Naive thymus-derived CD4-positive, alpha-beta T cell (primary cell): ENCODE data around the gene PEMT. TPM values are rescaled to one million over a fixed set of nuclear protein-coding genes. Genes with fewer than 3 reads are reported as not detected.
"Not testable (repeated sequence)": the region's sequence is repeated elsewhere in the genome, so short reads cannot be mapped to it uniquely, and the experiment has no call there.

ENCODE experiments used
- ATAC-seq: fragments of 150-1000 bp; cut with Tn5 transposase; 2 replicates; pipeline ENCODE4 v1.10.0; 2021; ENCODE audit warnings: mild to moderate bottlenecking, moderate library complexity
- CTCF ChIA-PET: fragments of 350-600 bp; sonication (Branson Sonifier 250); formaldehyde crosslinking; loops from one replicate; lab custom pipeline; 2021; ENCODE audit warnings: antibody characterized with exemption; lab: Charles Lee
- POLR2A ChIA-PET: fragments of 350-600 bp; sonication (Branson Sonifier 250); formaldehyde crosslinking; loops from one replicate; lab custom pipeline; 2021; ENCODE audit warnings: antibody characterized with exemption, inconsistent platforms; lab: Charles Lee
- DNase-seq, 9 donors: peaks; one replicate each; pipeline versions ENCODE4 v3.0.0 to v3.0.0-alpha.2; 2020 to 2022; ENCODE audit warnings: mixed read lengths in 1 of 9
- H3K27ac ChIP-seq: one replicate; pipeline ENCODE4 v1.7.0; 2013; ENCODE audit warnings: mild to moderate bottlenecking, low read depth, low read length, moderate library complexity
- H3K27me3 ChIP-seq, 2 donors: one replicate each; pipeline ENCODE4 v1.7.0; 2013; ENCODE audit warnings: low read length in 2 of 2, mild to moderate bottlenecking in 2 of 2, moderate library complexity in 2 of 2; ENCODE audit not compliant: control insufficient read depth in 2 of 2, insufficient read depth in 2 of 2
- H3K36me3 ChIP-seq, 3 experiments: 1 replicate in 2 of 3; 2 replicates in 1 of 3; pipeline ENCODE4 v1.7.0; 2013; ENCODE audit warnings: low read length in 3 of 3, mild to moderate bottlenecking in 3 of 3, moderate library complexity in 1 of 3; ENCODE audit not compliant: insufficient read depth in 3 of 3, control insufficient read depth in 2 of 3
- H3K4me1 ChIP-seq, 2 donors: one replicate each; pipeline ENCODE4 v1.7.0; 2013; ENCODE audit warnings: low read length in 2 of 2, mild to moderate bottlenecking in 2 of 2, moderate library complexity in 1 of 2; ENCODE audit not compliant: control insufficient read depth in 2 of 2, insufficient read depth in 2 of 2
- H3K4me3 ChIP-seq: 2 replicates; pipeline ENCODE4 v1.7.0; 2013; ENCODE audit warnings: mild to moderate bottlenecking, low read length
- H3K9me3 ChIP-seq, 3 experiments: 1 replicate in 2 of 3; 2 replicates in 1 of 3; pipeline ENCODE4 v1.7.0; 2013; ENCODE audit warnings: low read length in 3 of 3; ENCODE audit not compliant: control insufficient read depth in 2 of 3
- H3K27ac Mint-ChIP-seq, 9 donors: one replicate each; pipeline ENCODE4 v1.8.0; 2020 to 2022; ENCODE audit warnings: mixed read lengths in 9 of 9, mild to moderate bottlenecking in 8 of 9, moderate library complexity in 5 of 9, inconsistent platforms in 2 of 9
- H3K27me3 Mint-ChIP-seq, 5 donors: one replicate each; pipeline ENCODE4 v1.8.0; 2021 to 2022; ENCODE audit warnings: mixed read lengths in 5 of 5, mild to moderate bottlenecking in 1 of 5
- H3K36me3 Mint-ChIP-seq, 5 donors: one replicate each; pipeline ENCODE4 v1.8.0; 2020 to 2022; ENCODE audit warnings: mixed read lengths in 5 of 5, mild to moderate bottlenecking in 3 of 5, inconsistent platforms in 1 of 5
- H3K4me1 Mint-ChIP-seq, 7 donors: one replicate each; pipeline ENCODE4 v1.8.0; 2020 to 2022; ENCODE audit warnings: mixed read lengths in 7 of 7, mild to moderate bottlenecking in 3 of 7, inconsistent platforms in 1 of 7
- H3K4me3 Mint-ChIP-seq, 10 donors: one replicate each; pipeline ENCODE4 v1.8.0; 2020 to 2022; ENCODE audit warnings: mild to moderate bottlenecking in 10 of 10, mixed read lengths in 10 of 10, moderate library complexity in 6 of 10, inconsistent platforms in 2 of 10
- H3K9me3 Mint-ChIP-seq, 11 donors: one replicate each; pipeline ENCODE4 v1.8.0; 2020 to 2022; ENCODE audit warnings: mixed read lengths in 11 of 11, mild to moderate bottlenecking in 4 of 11, inconsistent platforms in 1 of 11, moderate library complexity in 1 of 11
- intact Hi-C, 2 donors: fragments of 100-400 bp; cut with micrococcal nuclease; formaldehyde crosslinking; loops; one replicate each; pipeline ENCODE4 v1.15.1; 2023
- polyA plus RNA-seq, 2 donors: library from polyadenylated mRNA; unstranded; fragments of 300-500 nt; fragmentation: Illumina TruSeq; gene quantifications; one replicate each; pipeline ENCODE4 v1.2.3, GENCODE V29; 2021
- total RNA-seq, 6 experiments: library from RNA in 5 of 6; stranded (reverse) in 5 of 6; gene quantifications; 1 replicate in 5 of 6; 2 replicates in 1 of 6; pipeline ENCODE4 v1.2.3 and lab custom pipeline; 2021 to 2026

PEMT gene
- total and polyA plus RNA-seq, 7 experiments from 2014 or later, result 9.5 to 34.1 (median 12.3) TPM

- ATAC-seq, result no peak
- H3K4me3 ChIP-seq, result no peak overlapping the region
- peaks cover 7 to 19% (median 9%) of the 10 kb centered on the region in 5 donors for H3K36me3 Mint-ChIP-seq
- H3K4me1 ChIP-seq, result peaks cover 3 to 11% of the 10 kb centered on the region in 2 donors
- peaks cover 13 to 23% (median 16%) of the 10 kb centered on the region in 7 donors for H3K4me1 Mint-ChIP-seq
- no peaks in the 10 kb centered on the region for H3K27me3 ChIP-seq
- ChIA-PET POLR2A (no interaction called here), CTCF (no interaction called here)
- H3K27ac Mint-ChIP-seq, result peak overlapping the region in 1 of 9 donors; percentile 16
- no peak for DNase-seq
- H3K9me3 ChIP-seq, result no peaks in the 10 kb centered on the region
- intact Hi-C loops, result loop anchor here in 1 of 2 donors (10.0 kb wide), 1 partner anchor 72 kb away; no protein-coding TSS in a partner anchor
- H3K4me3 Mint-ChIP-seq, result no peak overlapping the region
- H3K9me3 Mint-ChIP-seq, result peaks cover 0 to 1% (median 0%) of the 10 kb centered on the region in 11 donors
- H3K27me3 Mint-ChIP-seq, result peaks cover 4 to 24% (median 6%) of the 10 kb centered on the region in 5 donors
- no peak overlapping the region for H3K27ac ChIP-seq
- H3K36me3 ChIP-seq, result peaks cover 0 to 26% (median 0%) of the 10 kb centered on the region in 3 experiments
These were observed 98.9 kb downstream of the PEMT start for GRCh38 chr17:17492571-17492970.

GRCh38 chr17:17492085-17492484, 99.4 kb downstream of the PEMT start:
- no peak overlapping the region for H3K27ac Mint-ChIP-seq
- peaks cover 0 to 1% (median 0%) of the 10 kb centered on the region in 11 donors for H3K9me3 Mint-ChIP-seq
- ChIA-PET POLR2A (no interaction called here), CTCF (no interaction called here)
- Histone ChIP-seq H3K4me3 (no peak overlapping the region), H3K27me3 (no peaks in the 10 kb centered on the region), H3K27ac (no peak overlapping the region), H3K9me3 (no peaks in the 10 kb centered on the region), H3K4me1 (peaks cover 0 to 8% of the 10 kb centered on the region in 2 donors), H3K36me3 (peaks cover 0 to 29% (median 0%) of the 10 kb centered on the region in 3 experiments)
- intact Hi-C loops, result loop anchor here in 1 of 2 donors (10.0 kb wide), 1 partner anchor 73 kb away; no protein-coding TSS in a partner anchor
- no peak for DNase-seq
- peaks cover 14 to 28% (median 18%) of the 10 kb centered on the region in 7 donors for H3K4me1 Mint-ChIP-seq
- peaks cover 4 to 22% (median 6%) of the 10 kb centered on the region in 5 donors for H3K27me3 Mint-ChIP-seq
- ATAC-seq, result no peak
- no peak overlapping the region for H3K4me3 Mint-ChIP-seq
- peaks cover 9 to 24% (median 13%) of the 10 kb centered on the region in 5 donors for H3K36me3 Mint-ChIP-seq

GRCh38 chr17:17491546-17491988, 99.9 kb downstream of the PEMT start:
- peaks cover 0 to 1% (median 0%) of the 10 kb centered on the region in 11 donors for H3K9me3 Mint-ChIP-seq
- no peak overlapping the region for H3K27ac Mint-ChIP-seq
- H3K9me3 ChIP-seq, result no peaks in the 10 kb centered on the region
- no peak overlapping the region for H3K4me3 Mint-ChIP-seq
- intact Hi-C loops, result loop anchor here in 1 of 2 donors (10.0 kb wide), 1 partner anchor 73 kb away; no protein-coding TSS in a partner anchor
- no peaks in the 10 kb centered on the region for H3K27me3 ChIP-seq
- H3K27ac ChIP-seq, result no peak overlapping the region
- peaks cover 17 to 32% (median 19%) of the 10 kb centered on the region in 7 donors for H3K4me1 Mint-ChIP-seq
- H3K4me1 ChIP-seq, result peaks cover 0 to 5% of the 10 kb centered on the region in 2 donors
- no peak overlapping the region for H3K4me3 ChIP-seq
- CTCF ChIA-PET, result interaction anchor here (1.1 kb wide), 1 partner anchor 137 kb away, joined by 3 read pairs; no protein-coding TSS in a partner anchor
- POLR2A ChIA-PET, result no interaction called here
- DNase-seq (no peak), ATAC-seq (no peak)
- H3K36me3 Mint-ChIP-seq, result peaks cover 13 to 28% (median 14%) of the 10 kb centered on the region in 5 donors
- peaks cover 0 to 29% (median 0%) of the 10 kb centered on the region in 3 experiments for H3K36me3 ChIP-seq
- H3K27me3 Mint-ChIP-seq, result peaks cover 4 to 22% (median 6%) of the 10 kb centered on the region in 5 donors

GRCh38 chr17:17491031-17491471, 100.5 kb downstream of the PEMT start:
- ChIA-PET CTCF (interaction anchor here (0.9 to 1.1 kb wide), 2 partner anchors 136 to 151 kb away, joined by 3 read pairs; no protein-coding TSS in a partner anchor), POLR2A (no interaction called here)
- H3K4me3 ChIP-seq, result no peak overlapping the region
- intact Hi-C loops, result loop anchor here in 1 of 2 donors (10.0 kb wide), 1 partner anchor 74 kb away; no protein-coding TSS in a partner anchor
- H3K4me1 ChIP-seq, result peaks cover 0 to 5% of the 10 kb centered on the region in 2 donors
- H3K27ac ChIP-seq, result no peak overlapping the region
- Mint-ChIP-seq H3K36me3 (peaks cover 13 to 28% (median 14%) of the 10 kb centered on the region in 5 donors), H3K4me3 (no peak overlapping the region), H3K27ac (no peak overlapping the region), H3K27me3 (peaks cover 4 to 22% (median 6%) of the 10 kb centered on the region in 5 donors), H3K9me3 (peaks cover 0 to 1% (median 0%) of the 10 kb centered on the region in 11 donors), H3K4me1 (peaks cover 17 to 32% (median 19%) of the 10 kb centered on the region in 7 donors)
- DNase-seq, result no peak
- H3K9me3 ChIP-seq, result no peaks in the 10 kb centered on the region
- peaks cover 0 to 29% (median 0%) of the 10 kb centered on the region in 3 experiments for H3K36me3 ChIP-seq
- ATAC-seq, result no peak
- no peaks in the 10 kb centered on the region for H3K27me3 ChIP-seq

- H3K9me3 Mint-ChIP-seq, result no peaks in the 10 kb centered on the region
- H3K27me3 Mint-ChIP-seq, result no peaks in the 10 kb centered on the region
- H3K27ac Mint-ChIP-seq, result no peak overlapping the region
- Histone ChIP-seq H3K27me3 (no peaks in the 10 kb centered on the region), H3K36me3 (peaks cover 0 to 42% (median 0%) of the 10 kb centered on the region in 3 experiments), H3K9me3 (no peaks in the 10 kb centered on the region), H3K27ac (no peak overlapping the region), H3K4me3 (no peak overlapping the region), H3K4me1 (no peaks in the 10 kb centered on the region)
- POLR2A ChIA-PET, result no interaction called here
- H3K4me3 Mint-ChIP-seq, result no peak overlapping the region
- peaks cover 16 to 38% (median 23%) of the 10 kb centered on the region in 7 donors for H3K4me1 Mint-ChIP-seq
- DNase-seq (no peak), ATAC-seq (no peak)
- peaks cover 14 to 38% (median 21%) of the 10 kb centered on the region in 5 donors for H3K36me3 Mint-ChIP-seq
- CTCF ChIA-PET, result no interaction called here
- intact Hi-C loops, result no loop called here
These were observed 103.5 kb downstream of the PEMT start for GRCh38 chr17:17487998-17488397.

- ATAC-seq, H3K4me3 ChIP-seq, H3K27me3 ChIP-seq, intact Hi-C loops, H3K27ac ChIP-seq, DNase-seq, H3K9me3 Mint-ChIP-seq, H3K27ac Mint-ChIP-seq, H3K9me3 ChIP-seq, H3K4me3 Mint-ChIP-seq, H3K4me1 ChIP-seq, H3K27me3 Mint-ChIP-seq, POLR2A ChIA-PET: not testable (repeated sequence)
- Mint-ChIP-seq H3K36me3 (peaks cover 10 to 42% (median 21%) of the 10 kb centered on the region in 5 donors), H3K4me1 (peaks cover 21 to 45% (median 38%) of the 10 kb centered on the region in 7 donors)
- CTCF ChIA-PET, result interaction anchor here (1.2 kb wide), 1 partner anchor 11 kb away, joined by 3 read pairs; no protein-coding TSS in a partner anchor
- peaks cover 0 to 36% (median 0%) of the 10 kb centered on the region in 3 experiments for H3K36me3 ChIP-seq
These were observed 105.1 kb downstream of the PEMT start for GRCh38 chr17:17486416-17486815.
